ENCODE data around the gene LINC01488.

DNA sequence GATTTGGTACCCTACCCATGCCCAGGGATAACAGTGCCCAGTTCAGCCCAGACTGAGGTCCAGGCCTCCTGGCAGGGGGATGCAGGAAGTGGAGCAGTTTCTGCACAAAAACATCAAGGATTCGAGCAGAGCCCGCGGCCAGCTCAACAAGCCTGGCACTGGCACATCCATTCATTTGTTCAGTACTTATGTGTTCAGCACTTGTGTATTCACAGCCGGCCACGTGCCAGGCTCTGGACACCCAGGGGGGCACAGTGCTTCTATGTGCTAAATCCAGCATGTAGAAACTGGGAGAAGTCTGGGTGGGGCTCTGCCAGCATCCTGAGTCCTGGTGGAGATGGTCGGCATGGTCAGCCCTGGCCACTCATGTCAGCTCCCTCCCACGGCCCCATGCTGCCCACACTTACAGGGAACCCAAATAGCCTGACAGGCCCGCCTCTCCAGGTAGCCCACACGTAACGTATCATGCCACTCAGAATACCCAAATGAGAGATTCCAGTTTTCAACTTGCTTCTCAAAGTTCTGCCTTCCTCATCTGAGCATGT, 28.5 kb downstream of the LINC01488 start:
- TF ChIP-seq ZNF501 (CRISPR knock-in tag; IDR thresholded peaks at IDR 0.05) (no peak), POLR2A (IDR thresholded peaks at IDR 0.05; ENCODE audit: insufficient read depth in 1 of 2, low read depth in 2 of 2, low read length in 2 of 2) (no peak), PAX8 (CRISPR knock-in tag; IDR thresholded peaks at IDR 0.05; ENCODE audit: borderline replicate concordance) (no peak), IKZF4 (CRISPR knock-in tag; IDR thresholded peaks at IDR 0.05; ENCODE audit: borderline replicate concordance, low read depth, not compliant biosample characterization) (no peak), SIN3B (IDR thresholded peaks at IDR 0.05; ENCODE audit: low read length) (no peak)
- TF ChIP-seq, protein P1, sequence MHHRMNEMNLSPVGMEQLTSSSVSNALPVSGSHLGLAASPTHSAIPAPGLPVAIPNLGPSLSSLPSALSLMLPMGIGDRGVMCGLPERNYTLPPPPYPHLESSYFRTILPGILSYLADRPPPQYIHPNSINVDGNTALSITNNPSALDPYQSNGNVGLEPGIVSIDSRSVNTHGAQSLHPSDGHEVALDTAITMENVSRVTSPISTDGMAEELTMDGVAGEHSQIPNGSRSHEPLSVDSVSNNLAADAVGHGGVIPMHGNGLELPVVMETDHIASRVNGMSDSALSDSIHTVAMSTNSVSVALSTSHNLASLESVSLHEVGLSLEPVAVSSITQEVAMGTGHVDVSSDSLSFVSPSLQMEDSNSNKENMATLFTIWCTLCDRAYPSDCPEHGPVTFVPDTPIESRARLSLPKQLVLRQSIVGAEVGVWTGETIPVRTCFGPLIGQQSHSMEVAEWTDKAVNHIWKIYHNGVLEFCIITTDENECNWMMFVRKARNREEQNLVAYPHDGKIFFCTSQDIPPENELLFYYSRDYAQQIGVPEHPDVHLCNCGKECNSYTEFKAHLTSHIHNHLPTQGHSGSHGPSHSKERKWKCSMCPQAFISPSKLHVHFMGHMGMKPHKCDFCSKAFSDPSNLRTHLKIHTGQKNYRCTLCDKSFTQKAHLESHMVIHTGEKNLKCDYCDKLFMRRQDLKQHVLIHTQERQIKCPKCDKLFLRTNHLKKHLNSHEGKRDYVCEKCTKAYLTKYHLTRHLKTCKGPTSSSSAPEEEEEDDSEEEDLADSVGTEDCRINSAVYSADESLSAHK (CRISPR knock-in tag; IDR thresholded peaks at IDR 0.05; ENCODE audit: borderline replicate concordance), result no peak
- TF ChIP-seq, protein P2, sequence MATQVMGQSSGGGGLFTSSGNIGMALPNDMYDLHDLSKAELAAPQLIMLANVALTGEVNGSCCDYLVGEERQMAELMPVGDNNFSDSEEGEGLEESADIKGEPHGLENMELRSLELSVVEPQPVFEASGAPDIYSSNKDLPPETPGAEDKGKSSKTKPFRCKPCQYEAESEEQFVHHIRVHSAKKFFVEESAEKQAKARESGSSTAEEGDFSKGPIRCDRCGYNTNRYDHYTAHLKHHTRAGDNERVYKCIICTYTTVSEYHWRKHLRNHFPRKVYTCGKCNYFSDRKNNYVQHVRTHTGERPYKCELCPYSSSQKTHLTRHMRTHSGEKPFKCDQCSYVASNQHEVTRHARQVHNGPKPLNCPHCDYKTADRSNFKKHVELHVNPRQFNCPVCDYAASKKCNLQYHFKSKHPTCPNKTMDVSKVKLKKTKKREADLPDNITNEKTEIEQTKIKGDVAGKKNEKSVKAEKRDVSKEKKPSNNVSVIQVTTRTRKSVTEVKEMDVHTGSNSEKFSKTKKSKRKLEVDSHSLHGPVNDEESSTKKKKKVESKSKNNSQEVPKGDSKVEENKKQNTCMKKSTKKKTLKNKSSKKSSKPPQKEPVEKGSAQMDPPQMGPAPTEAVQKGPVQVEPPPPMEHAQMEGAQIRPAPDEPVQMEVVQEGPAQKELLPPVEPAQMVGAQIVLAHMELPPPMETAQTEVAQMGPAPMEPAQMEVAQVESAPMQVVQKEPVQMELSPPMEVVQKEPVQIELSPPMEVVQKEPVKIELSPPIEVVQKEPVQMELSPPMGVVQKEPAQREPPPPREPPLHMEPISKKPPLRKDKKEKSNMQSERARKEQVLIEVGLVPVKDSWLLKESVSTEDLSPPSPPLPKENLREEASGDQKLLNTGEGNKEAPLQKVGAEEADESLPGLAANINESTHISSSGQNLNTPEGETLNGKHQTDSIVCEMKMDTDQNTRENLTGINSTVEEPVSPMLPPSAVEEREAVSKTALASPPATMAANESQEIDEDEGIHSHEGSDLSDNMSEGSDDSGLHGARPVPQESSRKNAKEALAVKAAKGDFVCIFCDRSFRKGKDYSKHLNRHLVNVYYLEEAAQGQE (IDR thresholded peaks at IDR 0.05; ENCODE audit: borderline replicate concordance in 1 of 2, low read depth in 1 of 2, low read length in 2 of 2), result no peak
- TF ChIP-seq, protein P3, sequence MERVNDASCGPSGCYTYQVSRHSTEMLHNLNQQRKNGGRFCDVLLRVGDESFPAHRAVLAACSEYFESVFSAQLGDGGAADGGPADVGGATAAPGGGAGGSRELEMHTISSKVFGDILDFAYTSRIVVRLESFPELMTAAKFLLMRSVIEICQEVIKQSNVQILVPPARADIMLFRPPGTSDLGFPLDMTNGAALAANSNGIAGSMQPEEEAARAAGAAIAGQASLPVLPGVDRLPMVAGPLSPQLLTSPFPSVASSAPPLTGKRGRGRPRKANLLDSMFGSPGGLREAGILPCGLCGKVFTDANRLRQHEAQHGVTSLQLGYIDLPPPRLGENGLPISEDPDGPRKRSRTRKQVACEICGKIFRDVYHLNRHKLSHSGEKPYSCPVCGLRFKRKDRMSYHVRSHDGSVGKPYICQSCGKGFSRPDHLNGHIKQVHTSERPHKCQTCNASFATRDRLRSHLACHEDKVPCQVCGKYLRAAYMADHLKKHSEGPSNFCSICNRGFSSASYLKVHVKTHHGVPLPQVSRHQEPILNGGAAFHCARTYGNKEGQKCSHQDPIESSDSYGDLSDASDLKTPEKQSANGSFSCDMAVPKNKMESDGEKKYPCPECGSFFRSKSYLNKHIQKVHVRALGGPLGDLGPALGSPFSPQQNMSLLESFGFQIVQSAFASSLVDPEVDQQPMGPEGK (CRISPR knock-in tag; IDR thresholded peaks at IDR 0.05), result no peak
